ENCODE results near the gene CD24.

The CD24 gene

DNA sequence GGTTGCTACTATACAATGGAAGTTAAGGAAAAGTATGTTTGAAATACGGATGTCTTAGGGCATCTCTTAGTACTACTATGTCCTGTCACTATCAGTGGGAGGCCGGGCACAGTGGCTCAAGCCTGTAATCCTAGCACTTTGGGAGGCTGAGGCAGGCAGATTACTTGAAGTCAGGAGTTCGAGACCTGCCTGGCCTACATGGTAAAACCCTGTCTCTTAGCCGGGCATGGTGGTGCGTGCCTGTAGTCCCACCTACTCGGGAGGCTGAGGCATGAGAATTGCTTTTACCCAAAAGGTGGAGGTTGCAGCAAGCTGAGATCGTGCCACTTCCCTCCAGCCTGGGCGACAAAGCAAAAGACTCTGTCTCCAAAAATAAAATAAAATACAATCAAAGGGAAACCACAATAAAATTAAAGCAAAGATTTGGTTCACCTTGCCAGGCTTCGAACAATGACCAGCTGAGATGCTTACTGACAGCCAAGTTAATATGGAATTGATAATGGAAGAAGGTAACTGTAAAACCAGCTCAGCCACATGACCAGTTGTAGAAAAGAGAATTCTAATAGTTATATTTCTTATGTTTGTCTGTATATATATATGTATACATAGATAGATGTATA is 6.5 kb downstream of the CD24 start:
- no peak for DNase-seq (ENCODE audit: low read depth in 2 of 2)

DNA sequence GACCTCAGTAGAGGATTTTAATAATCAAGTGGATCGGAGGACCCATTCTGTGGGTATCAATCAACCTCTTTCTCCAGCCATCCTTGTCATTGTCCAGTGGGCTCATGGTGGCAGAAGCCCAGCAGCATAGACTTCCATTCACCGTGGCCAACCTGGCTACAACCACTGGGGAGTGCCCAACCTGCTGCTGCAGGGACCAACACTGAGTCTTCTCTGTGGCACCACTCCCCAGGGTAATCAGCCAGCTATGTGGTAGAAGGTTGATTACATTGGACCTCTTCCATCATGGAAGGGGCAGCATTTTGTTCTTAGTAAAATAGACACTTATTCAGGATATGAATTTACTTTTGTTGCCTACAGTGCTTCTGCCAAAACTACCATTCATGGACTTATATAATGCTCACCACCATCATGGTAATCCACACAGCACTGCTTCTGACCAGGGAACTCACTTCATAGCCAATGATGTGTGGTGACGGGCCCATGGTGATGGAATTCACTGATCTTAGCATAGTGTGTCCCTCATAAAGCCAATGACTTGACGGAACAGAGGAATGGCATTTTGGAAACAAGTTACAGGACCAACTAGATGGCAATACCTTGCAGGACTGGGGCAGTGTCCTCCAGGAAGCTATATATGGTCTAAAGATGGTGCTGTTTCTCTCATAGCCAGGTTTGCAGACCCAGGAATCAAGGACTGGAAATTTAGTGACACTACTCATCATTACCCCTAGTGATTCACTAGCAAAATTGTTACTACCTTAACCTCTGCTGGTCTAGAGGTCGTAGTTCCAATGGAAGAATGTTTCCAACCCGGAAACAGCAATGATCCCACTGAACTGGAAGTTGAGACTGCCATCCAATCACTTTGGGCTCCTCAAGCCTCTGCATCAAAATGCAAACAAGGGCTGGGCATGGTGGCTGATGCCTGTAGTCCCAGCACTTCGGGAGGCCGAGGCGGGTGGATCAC is 7.6 kb downstream of the CD24 start:
- no peak for DNase-seq (ENCODE audit: low read depth in 2 of 2)

DNA sequence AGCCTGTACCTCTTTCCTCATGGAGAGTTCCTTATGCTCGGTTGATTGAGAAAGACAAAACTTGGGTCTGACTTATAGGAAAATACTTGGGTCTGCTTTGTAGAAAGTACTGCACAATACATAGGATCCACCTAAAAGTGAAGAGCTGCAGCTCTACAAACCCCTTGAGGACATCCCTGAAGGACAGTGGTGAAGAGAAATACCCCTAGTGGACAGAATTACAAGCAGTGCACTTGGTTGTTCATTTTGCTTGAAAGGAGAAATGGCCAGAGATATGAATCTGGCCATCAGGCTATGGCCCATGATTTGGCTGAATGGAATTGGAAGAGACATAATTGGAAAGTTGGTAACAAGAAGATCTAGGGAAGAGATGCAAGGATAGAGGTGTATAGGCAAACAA is 8.3 kb downstream of the CD24 start:
- no peak for DNase-seq (ENCODE audit: low read depth in 2 of 2)

DNA sequence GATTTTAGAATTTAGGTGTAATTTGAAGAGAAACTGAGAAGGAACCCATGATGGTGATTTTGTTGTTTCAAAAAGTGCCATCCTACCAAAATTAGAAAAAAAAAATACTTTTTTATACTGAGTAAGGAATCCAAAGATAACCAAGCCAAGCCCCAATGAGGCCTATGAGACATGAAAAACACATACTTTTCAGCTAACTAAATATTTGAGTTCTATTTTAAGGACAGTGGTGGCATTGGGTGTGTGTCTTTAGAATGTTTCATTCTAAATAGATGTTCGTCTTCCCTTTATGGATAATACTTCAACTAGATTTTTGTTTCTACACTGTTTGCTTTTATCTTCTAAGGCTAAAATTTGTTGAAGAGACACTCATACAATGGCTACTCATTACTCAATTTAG is 9.6 kb downstream of the CD24 start:
- DNase-seq (ENCODE audit: low read depth in 2 of 2): no peak

DNA sequence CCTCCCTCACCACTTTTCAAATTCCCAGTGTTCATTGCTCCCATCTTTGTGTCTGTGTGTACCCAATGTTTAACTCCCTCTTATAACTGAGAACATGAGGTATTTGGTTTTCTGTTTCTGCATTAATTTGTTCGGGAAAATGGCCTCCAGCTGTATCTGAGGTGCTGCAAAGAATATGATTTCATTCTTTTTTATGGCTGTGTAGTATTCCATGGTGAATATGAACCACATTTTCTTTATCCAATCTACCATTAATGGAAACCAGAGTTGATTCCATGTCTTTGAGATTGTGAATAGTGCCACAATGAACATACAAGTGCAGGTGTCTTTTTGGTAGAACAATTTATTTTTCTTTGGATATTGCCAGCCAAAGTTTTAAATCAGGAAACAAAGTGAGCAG is 10.4 kb downstream of the CD24 start:
- DNase-seq (ENCODE audit: low read depth in 2 of 2): no peak

DNA sequence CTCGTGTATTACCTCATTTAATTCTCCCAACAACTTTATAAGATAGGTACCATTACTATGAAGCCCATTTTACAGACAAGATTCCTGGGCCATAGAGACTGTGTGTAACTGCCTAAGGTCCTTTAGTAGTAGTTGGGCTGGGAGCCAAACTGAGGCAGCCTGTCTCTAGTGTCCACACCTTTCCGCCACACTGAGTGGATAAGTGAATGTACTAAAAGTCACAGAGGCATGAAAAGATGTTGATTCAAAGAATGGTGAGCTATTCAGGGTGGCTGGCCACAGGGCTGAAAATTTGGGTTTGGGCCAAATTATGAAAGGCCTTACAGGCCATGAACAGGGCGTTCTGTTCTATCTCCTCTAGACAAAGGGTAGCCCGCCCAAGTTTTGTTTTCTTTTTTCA is 11.0 kb downstream of the CD24 start:
- DNase-seq (ENCODE audit: low read depth in 2 of 2): no peak

DNA sequence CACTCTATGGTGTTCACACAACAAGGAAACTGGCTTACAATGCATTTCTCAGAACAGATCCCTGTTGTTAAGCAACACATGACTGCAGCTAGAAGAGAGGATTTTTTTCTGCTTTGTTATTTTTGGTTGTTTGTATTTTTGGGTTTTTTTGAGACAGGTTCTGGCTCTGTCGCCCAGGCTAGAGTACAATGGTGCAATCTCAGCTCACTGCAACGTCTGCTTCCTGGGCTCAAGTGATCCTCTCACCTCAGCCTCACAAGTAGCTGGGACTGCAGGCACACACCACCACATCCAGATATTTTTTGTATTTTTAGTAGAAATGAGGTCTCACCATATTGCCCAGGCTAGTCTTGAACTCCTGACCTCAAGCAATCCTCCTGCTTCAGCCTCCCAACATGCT is 12.7 kb downstream of the CD24 start:
- no peak for DNase-seq (ENCODE audit: low read depth in 2 of 2)

DNA sequence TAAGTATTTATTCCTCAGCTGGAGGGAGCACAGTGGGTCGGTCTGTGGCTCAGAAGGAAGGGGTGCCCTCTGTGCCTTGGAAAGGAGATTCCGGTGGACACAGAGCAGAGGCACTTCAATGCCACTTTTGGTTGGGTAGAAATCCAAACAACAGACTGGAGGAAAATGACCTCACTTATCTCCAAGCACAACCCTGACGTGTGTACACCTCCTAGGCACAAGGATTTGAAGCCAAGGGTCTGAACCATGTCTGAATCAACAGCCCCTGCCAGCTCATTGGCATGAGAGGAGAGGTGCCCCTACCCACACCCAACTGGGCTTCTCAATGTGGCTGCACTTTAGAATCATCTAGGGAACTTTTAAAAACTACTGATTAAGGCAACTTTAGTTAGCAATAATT is 13.4 kb downstream of the CD24 start:
- no peak for DNase-seq (ENCODE audit: low read depth in 2 of 2)

DNA sequence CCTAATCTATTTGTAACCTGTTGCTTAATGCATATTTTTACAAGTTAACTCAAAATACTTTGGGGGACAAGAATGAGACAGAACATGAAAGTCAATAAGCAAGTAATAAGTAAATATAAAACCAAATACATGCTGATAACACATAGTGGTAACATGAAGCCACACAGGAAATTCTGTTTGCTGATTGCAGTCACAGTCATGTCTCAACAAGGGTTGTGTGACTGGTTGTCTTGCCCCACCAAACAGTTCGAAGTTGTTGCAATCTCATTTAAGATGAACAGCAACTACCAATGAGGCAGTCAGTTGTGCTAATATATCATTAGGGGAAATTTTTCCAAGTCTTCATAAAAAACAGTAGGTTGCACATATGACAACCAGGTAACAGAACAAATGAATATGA is 14.5 kb downstream of the CD24 start:
- no peak for DNase-seq (ENCODE audit: low read depth in 2 of 2)

DNA sequence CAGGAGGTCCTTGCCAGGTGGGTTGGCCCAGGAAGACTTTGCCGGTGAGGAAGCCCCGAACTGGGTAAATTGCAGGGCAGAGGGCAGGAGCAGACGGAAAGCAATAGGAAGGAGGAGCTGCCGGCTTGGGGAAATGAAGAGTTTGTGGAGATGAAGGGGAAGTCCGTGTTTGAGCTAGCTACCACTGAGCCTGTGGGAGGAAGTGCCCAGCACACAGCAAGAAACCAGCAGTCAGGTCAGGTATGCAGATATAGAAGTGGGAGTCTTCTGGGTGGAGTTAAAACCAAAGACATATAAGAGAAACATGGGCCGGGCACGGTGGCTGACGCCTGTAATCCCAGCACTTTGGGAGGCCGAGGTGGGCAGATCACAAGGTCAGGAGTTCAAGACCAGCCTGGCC is 34.7 kb downstream of the CD24 start:
- no peak for DNase-seq (ENCODE audit: low read depth in 2 of 2)

DNA sequence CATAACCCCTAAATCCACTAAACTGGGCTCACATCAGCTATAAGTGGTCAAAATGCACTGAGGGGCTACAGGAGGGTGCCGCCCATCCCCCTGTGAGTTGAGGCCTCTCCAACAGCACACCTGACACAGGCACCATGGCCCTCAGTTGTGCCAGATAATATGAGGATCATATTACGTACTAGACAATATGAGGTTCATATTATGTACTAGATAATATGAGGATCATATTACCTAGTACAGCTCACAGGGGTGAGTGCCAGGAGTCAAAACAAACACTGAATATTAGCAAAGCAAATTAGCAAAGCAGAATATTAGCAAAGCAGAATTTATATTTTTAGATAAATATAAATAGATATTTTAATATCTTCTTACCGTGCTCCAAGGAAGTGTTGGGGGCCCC is 35.3 kb downstream of the CD24 start:
- DNase-seq (ENCODE audit: low read depth in 2 of 2): no peak

DNA sequence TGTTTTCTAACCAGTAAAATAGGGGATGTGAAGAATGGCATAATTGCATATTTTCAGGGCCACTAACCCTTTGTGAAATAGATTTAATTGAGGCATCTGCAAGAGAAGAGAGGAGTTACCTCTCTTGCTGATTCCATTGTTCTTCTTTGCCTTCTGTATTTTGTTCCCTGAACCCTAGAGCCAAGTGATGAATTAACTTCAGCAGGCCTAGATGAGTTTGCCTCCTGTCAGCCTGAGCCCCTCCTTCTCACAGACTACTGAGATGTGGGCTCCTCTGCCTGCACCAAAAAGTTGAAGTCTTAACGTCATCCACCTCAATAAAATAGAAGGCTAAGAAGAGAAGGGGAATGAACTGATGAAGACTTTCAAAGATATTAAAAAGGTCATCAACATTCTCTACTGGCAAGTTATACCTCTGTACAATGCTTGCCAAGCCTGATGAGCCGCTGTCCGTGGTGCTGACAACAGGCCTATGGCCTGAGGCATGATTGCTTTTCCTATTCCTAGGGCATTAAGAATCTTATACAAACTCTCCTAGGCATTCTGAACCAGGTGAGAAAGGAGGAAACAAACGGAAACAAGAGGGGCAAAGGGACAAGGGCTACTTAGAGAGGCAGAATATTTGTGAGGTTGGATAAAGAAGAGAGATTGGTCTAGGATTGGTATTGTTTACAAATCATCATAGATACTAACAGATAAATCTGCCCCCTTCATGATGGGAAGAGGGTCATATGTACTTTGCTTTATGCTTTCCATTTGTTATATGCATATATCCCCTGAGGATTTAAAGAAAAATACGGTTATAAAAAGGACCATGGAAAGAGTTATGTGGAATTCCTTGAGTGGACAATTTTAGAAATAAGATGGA is 46.8 kb downstream of the CD24 start:
- DNase-seq (ENCODE audit: low read depth in 2 of 2): no peak

DNA sequence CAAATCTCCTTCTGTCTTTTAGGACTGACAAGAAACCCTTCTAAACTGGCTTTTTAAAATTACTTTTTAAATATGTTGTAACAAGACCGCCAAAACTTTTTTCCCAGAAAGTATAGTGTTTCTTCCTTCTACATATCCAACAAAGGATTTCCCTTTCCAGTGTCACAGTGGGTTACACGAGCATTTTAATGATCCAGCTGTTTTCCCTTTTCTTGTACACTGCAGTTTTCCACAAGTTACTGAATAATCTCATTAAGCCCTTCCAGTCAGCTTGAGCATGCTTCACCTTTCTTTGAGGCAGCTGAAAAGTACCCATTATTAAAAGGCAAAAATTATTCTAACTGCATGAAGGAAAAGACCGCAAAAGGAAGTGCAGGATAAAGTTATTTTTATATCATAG is 48.6 kb downstream of the CD24 start:
- DNase-seq (ENCODE audit: low read depth in 2 of 2): no peak

DNA sequence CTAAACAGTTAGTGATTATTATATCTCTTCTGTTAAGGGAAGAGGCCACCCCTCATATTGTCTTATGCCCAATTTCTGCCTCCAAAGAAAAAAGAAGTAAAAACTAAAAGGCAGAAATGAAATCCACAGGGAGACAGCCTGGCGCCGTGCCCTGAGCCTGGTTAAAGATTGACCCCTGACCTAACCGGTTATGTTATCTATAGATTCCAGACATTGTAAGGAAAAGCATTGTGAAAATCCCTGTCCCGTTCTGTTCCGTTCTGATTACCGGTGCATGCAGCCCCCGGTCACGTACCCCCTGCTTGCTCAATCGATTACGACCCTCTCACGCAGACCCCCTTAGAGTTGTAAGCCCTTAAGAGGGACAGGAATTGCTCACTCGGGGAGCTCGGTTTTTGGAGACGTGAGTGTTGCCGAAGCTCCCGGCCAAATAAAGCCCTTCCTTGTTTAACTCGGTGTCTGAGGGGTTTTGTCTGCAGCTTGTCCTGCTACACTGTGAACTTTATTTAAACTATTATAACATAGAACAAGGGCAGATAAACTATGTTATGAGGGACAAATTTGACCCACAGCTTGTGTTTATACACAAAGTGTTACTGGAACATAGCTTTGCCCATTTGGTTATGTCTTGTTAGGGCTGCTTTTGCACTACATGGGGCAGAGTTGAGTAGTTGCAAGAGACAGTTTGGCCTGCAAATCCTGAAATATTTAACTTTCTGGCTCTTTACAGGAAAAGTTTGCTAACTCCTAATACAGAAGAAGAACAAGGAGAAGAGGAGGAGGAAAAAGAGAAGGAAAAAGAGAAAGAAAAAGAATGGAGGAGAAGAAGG is 49.6 kb downstream of the CD24 start:
- no peak for DNase-seq (ENCODE audit: low read depth in 2 of 2)

DNA sequence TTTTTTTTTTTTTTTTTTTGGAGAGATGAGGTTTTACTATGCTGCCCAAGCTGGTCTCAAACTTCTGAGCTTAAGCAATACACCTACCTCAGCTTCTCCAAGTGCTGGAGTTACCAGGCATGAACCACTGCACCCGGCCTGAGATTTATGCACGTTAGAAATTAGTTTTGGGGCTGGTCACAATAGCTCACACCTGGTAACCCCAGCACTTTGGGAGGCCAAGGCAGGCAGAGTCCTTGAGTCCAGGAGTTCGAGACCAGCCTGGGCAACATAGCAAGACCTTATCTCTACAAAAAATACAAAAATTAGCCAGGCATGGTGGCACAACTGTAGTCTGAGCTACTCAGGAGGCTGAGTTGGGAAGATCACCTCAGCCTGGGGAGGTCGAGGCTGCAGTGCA is 51.9 kb downstream of the CD24 start:
- DNase-seq (ENCODE audit: low read depth in 2 of 2): no peak

Measured in activated CD8-positive, alpha-beta memory T cell treated with anti-CD3 and anti-CD28 coated beads for 4 hours (primary cell).